ENCODE results near the gene TRIM39.
"Not testable (repeated sequence)": the region's sequence is repeated elsewhere in the genome, so short reads cannot be mapped to it uniquely, and the experiment has no call there.

TRIM39 gene

DNA sequence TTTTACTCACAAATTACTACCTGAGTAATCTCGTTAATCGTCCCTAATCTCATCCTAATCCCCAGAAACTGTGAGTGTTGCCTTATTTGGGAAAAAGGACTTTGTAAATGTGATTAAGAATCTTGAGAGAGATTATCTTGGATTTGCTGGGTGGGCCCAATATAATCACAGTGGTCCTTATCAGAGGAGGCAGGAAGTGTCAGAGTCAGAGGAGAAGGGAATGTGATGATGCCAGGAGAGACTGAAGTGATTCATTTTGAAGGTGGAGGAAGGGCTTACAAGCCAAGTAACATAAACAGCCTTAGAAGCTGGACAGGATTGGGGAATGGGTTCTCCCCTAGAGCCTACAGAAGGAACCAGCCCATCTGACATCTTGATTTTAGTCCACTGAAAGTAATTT is 34.9 kb downstream of the TRIM39 start:
- DNase-seq (ENCODE audit: low read depth in 1 of 2, low spot score in 1 of 2), result no peak

DNA sequence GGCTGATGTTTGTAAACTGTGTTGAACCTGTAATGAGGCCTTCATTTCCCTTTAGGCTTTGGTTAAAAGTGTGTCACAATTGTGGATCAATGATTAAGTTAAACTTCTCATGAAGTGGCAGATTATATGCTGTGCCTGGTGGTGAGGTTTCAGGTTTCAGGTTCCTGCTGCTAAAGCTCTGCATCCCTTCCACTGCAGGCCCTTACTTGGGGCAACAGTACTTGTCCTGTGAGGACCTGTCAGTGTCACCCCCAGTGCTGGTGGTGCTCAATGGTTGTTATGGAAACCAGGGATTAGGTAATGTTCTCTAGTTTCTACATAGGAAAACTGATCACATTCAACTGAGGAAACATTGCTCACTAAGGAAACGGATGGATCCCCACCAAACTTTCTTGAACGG is 36.7 kb downstream of the TRIM39 start:
- no peak for DNase-seq (ENCODE audit: low read depth in 1 of 2, low spot score in 1 of 2)

DNA sequence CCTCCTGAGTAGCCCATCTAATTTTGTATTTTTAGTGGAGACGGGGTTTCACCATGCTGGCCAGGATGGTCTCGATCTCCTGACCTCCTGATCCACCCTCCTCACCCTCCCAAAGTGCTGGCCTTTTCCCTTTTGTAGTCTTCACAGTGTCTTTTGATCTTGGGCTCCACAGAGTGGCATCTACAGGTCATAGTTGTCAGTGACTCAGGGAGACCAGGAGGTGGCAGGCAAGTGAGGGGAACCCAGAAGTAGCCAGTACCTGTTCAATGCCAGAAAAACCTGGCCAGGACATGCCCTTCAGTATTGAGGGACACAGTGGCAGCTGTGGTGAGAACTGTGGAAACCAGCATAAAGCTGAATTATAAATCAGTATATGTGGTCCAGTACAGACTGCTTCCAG is 37.9 kb downstream of the TRIM39 start:
- DNase-seq (ENCODE audit: low read depth in 1 of 2, low spot score in 1 of 2), result no peak

DNA sequence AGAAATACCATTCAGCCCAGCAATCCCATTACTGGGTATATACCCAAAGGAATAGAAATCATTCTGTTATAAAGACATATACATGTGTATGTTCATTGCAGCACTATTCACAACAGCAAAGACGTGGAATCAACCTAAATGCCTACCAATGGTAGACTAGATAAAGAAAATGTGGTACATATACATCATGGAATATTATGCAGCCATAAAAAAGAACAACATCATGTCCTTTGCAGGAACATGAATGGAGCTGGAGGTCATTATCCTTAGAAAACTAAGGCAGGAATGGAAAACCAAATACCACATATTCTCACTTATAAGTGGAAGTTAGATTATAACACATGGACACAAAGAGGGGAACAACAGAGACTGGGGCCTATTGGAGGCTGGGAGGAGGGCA is 42.6 kb downstream of the TRIM39 start:
- not testable (repeated sequence) for DNase-seq (ENCODE audit: low read depth in 1 of 2, low spot score in 1 of 2)

DNA sequence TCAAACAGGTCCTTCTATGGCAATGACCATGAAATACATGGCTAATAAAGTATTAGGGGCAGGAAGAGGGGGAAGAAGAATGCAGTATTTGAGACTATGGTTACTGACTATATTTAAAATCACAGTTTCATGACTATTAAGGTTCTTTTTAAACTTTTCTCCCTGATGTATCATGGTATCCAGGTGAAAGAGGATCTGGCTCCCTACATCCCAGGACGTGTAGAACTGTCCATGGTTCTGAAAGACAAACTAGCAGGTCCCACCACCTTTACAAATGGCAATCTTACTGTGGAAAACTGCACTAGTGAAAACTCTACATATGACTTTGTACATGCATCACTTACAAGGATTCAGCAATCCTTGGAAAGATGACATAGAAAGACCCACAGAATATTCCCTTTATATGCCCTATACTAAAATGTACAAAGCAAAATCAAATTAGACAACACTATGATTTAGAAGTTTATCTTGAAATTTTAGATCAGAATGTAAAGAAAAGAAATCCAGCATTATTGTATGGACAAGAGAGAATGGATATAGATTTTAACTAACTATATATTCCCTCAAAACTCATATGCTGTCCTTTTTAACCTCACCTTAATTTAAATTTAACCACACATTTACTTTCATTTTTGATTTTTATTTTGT is 51.7 kb downstream of the TRIM39 start:
- no peak for DNase-seq (ENCODE audit: low read depth in 1 of 2, low spot score in 1 of 2)

DNA sequence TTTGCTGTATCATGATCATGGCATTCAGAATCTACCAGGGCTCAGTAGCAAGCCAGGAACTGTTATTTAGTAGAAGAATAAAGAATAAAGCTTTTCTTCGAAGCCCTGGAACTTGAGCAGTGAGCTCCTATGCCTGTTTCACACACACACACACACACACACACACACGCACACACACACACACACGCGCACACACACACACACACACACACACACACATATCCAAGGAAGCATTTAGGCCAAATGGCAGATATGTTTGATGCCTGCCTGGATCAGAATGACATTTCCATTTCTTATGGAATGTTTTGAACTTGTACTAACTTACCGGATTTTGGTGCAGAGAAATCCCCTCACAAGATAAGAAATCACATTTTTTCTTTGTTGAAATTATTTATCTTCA is 53.7 kb downstream of the TRIM39 start:
- DNase-seq (ENCODE audit: low read depth in 1 of 2, low spot score in 1 of 2), result no peak

DNA sequence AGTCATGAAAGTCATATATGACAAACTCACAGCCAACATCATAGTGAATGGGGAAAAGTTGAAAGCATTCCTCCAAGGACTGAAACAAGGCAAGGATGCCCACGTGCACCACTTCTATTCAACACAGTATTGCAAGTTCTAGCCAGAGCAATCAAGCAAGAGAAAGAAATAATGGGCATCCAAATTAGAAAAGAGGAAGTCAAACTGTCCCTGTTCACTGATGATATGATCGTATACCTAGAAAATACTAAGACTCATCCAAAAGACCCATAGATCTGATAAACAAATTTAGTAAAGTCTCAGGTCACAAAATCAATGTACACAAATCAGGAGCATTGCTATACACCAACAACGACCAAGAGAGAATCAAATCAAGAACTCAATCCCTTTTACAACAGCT is 59.4 kb downstream of the TRIM39 start:
- no peak for DNase-seq (ENCODE audit: low read depth in 1 of 2, low spot score in 1 of 2)

DNA sequence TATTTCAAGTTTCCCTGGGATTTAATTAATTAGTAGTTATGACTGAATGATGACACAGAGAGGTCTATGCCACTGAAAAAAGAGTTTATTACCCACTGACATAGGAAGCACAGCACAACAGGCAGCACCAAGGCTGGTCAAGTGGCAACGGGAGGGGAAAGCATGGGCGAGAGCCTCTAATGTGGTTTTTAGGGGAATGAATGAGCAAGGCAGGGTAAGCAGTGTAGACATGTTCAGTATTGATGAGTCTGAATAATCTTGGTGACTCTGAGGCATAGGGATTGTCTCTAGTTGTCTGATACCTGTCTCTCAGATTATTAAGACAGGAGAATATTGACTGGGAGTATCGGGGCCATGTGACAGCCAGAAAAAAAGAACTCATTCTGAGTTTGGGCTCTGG is 64.5 kb downstream of the TRIM39 start:
- no peak for DNase-seq (ENCODE audit: low read depth in 1 of 2, low spot score in 1 of 2)
